GM19455 (cell line): ENCODE data around the gene ANK3.

ENCODE experiments used
- ATAC-seq: cut with Tn5 transposase; IDR thresholded peaks from one replicate; pipeline ENCODE4 v1.9.1; 2021; ENCODE audit not compliant: unreplicated experiment

ANK3 gene

DNA sequence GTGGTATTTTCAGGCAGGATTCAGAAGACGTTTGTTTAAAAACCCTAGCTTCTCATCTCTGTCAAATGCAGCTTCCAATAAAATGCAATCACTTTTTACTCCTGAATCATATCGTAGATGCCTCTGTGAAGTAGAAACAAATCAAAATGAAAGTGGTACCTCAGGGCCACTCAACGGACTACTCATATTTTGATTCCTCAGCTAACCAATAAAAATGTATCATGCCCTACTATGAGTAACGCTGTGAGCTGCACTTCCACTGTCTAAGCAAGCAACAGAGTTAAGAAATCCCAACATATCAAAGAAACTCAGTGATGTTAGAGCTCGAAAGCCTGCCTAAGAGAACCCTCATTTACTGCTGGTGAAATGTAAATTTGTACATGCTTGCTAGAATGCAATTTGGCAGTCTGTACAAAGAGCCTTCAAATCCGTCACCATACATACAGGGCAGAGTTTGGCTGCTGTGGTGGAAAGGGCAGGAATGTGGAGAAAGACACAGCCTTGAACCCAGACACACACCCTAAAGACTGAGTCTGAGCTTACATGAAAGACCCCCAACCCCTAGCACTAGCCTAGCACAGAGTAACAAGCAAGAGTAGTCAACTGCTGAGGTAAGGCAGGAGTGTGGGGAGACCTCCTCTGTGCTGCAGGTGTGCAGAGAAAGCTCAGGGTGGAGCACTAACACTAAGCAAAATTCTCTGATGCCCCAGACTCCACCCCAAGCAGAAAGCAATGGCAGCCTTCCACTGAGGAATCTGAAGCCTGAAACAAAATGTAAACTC, 151.5 kb downstream of the ANK3 start:
- peak; percentile 44 for ATAC-seq

DNA sequence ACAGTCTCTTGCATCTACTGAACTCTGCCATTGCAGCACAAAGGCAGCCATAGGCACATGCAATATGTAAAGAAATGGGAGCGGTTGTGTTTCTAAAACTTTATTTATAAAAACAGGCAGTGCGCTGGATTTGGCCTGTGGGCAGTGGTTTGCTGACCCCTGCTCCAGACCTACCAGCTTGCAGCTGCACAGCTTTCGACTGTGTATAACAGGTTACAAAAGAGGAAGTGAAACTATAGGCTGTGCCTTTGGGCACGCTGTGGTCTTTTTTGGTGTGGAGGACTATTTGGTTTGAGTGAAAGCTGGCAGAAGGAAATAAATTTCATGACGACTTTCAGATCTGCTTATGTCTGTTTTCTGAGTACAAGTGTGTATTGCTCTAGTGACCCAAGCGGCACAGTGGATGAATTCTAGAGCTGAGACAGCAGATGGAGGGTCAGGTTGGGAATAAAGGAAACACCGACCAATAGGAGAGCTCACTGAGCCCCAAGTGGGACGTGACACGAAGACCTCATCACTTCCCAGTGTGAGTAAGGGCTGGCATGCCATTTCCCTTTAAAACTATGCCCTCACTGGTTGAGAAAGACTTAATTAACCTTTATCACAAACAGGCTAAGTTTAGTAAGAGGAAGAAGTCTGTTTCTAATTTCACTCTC, 152.7 kb downstream of the ANK3 start:
- peak; percentile 98 for ATAC-seq

DNA sequence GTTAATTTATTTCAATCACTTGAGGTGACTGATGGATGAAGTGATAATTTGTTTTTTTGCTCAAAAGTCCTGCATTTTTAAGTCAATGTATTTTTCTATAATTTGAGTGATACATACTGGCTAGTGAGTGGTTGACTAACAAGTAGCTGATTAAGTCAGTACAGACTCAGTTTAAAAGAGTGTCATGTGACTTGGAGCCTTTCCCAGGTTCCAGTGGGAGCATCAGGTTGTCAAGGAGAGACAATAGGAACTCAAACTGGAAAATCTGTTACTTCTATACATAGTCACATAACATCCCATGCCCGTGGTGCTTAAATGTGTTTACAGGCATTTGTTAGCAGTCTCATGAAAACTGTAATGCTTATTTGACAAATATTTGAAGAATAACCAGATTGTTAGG, 154.7 kb downstream of the ANK3 start:
- ATAC-seq, result no peak

DNA sequence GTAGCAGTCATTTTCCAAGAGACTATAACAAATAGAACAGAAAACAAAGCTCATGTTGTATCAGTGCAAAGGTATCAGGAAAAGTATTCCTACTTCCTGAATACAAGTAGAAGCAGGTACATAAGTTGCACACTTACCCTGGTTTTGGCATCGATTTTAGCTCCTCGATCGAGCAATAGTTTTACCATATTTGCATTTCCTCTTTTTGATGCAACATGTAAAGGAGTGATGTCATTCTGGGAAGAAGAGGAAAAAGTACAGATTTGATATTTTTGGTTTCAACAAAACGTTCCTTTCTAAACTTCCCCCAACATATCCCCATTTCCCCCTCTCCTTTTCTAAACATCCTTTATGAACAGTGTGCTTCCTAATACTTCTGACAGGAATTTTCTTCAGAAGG, 155.1 kb downstream of the ANK3 start:
- no peak for ATAC-seq

DNA sequence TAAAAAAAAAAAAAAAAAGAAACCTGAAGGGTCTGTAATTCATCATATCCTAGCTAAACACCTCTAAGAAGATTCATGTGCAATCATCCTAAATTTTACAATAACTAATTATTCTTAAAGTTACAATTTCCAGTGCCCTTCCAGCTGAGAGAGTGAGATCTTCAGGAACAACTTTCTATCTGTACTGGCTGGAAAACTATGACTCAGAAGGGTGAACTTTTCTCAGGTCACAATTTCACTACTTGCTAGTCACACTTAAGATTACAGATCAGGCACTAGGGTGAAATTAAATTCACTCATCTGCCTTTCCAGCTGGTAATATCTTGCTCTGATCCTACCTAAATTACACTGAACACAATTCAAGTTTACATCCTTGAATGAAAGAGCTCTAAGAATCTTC, 158.8 kb downstream of the ANK3 start:
- ATAC-seq, result no peak

DNA sequence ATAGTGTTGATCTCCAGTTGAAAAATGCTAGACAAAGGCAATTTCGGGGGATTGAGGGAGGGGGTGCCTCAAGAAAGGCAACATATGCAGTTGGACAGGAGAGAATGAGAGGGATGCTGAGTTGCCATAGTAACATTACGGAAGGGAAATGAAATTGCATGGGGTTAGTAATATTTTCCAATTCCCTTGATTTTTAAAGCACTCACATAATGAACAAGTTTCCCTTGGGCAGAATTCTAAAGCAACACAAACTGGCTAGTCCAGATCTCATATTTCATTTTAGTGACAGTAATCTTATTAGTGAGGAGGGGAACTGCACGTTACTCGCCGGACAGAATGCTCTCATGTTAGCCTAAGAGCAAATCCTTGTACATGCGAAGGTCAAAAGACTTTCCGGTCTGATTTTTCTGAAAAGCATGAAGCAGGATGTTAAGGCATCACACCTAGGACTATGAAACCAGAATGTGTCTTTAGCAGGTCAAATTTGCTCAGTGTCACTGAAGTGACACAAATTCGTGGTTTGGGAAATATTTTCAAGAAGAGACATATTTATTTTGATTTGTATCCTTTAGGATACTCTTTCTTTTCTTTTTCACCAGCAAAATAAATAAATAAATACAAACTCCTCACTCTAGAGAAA, 165.5 kb downstream of the ANK3 start:
- no peak for ATAC-seq

DNA sequence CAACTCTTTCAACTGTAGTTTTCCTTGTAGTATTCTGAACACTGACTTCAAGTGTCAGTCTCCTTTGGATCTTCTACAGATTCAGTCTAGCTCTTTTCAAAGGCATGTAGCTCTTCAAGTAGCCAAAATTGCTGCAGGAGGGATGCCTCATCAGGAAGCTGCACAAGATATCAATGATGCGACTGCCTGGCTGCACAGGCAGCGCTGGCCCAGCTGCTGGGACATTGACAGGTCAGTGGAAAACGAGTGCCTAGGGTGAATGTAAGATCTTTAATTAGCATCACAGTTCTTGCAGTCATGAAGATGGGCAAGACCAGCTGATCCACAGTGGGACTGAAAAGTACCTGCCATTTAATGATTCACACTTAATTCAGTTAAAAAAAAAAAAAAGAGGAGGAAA, 167.6 kb downstream of the ANK3 start:
- ATAC-seq, result no peak

DNA sequence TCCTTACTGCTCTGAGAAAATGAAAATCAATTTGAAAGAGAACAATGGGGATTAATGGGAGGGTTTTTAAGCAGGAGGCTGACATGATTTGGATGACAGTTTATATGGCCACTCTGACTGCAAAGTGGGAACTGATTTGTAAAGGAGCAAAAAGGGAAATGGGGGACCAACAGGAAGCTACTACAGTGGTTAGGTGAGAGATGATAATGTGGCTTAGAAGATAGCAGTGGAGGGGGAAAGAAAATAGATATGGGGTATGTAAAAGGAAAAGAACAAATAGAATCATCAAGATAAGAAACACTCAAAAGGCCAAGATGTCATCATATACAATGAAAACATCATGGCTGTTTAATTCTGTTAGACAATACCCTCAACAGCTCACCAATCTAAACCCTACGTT, 177.5 kb downstream of the ANK3 start:
- no peak for ATAC-seq

DNA sequence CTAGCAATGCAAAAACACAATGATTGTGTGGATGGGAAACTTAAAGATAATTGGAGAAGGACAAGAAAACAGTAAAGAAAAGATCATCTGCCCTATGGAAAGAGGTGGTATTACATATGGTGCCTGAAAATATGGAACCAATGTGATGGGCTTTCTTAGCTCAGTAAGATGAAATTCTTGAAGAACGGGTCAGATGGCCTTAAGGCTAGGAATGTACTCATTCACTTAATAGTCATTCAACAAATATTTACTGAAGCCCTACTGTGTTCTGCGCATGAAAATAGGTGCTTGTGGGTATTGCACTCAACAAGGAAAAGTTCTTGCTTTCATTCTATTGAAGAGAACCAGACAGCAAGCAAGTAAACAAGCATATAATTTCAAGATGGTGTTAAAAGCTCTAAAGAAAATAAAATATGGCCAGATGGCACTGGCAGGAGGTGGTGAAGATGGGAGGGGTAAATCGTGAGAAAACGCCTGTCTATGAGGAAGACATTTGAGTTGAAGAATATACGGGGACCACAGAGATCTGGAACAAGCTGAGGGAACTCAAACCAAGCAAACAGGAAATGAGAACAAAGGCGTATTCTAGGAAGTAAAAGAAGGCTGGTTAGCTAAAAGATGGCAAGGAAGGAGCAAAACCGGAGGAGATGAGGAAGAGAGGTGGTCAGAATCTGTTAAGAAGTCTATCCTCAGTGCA, 179.7 kb downstream of the ANK3 start:
- ATAC-seq, result no peak

DNA sequence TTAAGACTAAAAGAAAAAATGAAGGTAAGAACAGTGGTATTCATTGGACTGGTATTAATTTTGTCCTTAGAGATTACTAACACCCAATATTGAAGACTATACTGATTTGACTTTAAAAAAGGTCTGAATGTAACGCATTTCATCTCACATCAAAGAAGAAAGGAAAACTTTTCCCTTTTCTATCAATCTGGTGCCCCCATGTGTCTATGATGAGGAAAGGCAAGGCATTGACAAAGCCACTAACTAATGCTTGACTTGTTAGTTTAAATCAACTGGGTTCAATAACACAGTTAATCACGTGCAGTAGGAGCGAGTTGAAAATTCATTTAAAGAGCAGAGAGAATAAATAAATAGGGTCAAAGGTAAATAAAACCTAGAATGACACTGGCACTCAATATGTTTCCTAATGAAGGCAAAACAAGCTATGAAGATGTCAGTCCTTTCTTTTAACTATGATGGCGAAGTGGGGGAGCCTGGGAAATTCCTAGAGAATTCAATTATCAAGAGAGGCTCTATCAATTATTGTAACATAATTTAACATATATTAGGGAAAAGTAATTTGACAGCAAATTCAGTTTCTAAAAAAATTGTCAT, 180.9 kb downstream of the ANK3 start:
- ATAC-seq, result no peak

DNA sequence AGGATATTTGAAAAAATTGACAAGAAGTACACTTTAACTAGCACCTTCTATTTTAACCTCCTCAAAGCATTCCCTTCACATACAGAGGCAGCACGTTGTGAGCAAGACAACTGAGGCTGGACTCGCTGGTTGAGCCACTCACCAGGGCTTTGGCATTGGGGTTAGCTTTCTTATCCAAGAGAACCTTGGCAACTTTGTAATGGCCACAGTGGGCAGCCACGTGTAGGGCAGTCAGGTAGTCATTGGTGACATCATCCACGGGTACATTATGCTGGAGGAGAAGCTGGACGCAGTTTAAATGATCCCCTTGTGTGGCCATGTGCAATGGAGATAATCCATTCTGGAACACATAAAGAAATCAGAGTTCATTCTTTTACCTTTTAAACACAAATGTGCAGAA, 181.8 kb downstream of the ANK3 start:
- ATAC-seq, result no peak

DNA sequence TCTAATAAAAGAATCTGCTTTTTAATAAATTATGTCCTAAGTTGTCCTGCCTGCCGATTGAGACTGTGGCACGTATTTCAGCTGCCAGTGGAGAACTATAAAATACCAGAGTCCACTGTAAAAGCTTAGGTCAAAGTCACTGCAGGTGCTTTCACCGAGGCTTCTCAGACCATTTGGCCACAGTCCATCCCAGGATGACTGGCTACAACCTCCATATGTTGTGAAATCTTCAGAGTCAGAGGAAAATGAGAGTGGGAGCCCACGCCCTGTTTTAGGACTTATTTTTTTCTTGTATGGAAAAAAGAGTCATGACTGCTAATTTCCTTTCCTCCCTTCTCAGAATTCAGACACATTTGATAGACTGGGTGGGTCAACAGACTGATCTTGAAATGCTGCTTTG, 182.9 kb downstream of the ANK3 start:
- no peak for ATAC-seq

DNA sequence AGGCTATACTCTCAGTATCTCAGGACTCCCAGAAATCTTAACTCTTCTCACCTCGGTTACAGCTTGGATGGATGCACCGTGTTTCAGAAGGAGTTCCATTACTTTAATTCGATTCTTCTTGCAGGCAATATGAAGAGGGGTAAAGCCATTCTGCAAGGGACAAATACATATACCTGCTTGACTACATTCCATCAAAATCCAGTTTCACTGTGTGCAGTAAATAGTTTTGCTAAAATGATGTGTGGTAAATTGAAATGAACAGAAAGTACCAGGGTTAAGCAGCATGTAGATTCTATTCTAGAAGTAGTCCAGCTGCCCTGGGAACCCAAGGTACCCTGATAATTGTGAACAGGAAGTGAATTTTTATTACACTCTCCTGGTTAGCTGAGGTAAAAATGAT, 183.9 kb downstream of the ANK3 start:
- no peak for ATAC-seq

DNA sequence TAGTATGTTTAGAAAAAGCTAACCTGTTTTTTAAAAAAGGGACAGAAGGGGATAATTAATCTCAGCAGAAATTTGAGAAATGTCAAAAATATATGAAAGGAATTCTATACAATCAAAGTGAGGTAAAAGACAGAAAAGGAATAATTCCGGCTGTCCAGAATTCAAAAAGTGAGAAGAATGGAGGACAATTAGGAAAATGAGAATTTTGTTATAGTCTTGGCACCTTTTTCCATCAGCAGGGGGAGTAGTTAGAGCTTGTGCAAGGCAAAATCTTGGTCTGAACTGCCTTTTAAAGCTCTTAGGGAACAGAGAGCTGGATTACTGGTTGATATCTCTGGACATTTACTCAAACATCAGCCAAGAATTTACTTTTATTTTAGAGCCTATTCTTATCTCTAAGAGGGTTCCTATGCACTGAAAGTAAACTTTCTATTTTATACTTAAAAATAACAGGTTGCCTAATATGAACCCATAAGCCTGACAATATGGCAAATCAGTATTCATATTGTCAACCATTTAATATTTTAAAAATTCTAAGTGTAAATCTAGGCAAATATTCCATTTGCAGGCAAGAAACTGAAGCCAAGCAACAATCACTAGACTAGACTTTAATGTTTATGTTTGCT, 185.6 kb downstream of the ANK3 start:
- ATAC-seq, result no peak

DNA sequence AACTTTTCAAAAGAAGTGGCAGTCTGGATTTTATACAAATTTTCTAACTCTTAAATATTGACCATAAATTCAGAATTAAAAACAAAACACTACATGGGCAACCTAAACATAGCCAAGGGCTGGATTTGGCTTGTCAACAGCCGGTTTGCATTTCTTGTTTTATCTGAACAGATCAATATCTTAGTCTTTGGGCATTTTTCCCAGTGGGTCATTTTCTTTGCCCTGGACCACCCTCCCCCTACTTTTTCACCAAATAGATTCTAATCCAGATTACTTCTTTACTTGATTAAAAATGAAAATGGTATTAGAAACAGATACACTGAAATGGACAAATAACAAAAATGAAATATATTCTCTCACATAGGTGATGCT, 189.0 kb downstream of the ANK3 start:
- no peak for ATAC-seq

DNA sequence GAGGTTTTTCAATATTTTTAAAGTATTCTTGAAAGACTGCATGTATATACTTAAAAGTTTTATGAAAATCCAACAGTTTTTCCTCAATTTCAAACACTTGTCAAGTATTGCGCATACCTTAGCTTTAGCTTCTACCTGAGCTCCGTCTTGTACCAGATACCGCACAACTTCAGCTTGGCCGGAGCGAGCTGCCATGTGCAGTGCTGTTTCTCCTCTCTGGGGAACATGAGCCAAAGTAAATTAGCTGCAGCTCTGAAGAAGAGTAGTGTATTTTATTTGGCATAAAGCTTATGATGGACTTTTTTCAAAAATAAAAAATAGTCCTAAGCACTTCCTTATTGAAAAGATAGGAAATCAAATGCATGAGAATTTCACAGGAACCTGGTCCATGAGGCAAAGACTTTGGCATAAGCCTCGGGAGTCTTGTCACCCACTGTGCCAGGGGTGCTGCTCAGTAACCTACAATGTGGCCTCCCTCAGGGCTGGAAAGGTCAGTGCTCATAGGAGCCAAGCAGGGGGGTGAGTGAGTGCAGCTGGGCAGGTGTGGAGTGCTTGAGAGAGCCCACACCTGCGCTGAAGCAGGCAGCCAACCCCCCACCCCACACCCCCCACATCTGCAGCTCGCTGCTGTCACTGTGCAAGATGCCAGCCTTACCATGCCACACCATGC, 189.5 kb downstream of the ANK3 start:
- no peak for ATAC-seq

DNA sequence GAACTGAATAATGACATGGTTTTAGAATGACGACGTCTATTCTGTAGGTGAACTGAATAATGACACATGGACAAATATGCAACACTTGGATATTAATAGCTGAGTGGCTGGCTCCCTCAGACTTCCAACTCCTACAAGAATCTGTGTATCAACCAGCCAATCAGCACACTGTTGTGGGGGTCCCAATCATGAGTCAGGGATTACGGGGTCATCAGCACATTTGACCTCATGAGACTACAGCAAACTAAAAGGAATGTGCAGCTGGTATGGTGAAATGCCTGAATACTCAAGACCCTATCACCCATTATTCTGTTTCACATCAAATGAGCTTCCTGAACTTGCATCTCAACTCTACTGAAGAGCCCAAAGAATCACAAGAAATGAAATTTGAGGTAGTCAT, 192.5 kb downstream of the ANK3 start:
- ATAC-seq, result no peak

DNA sequence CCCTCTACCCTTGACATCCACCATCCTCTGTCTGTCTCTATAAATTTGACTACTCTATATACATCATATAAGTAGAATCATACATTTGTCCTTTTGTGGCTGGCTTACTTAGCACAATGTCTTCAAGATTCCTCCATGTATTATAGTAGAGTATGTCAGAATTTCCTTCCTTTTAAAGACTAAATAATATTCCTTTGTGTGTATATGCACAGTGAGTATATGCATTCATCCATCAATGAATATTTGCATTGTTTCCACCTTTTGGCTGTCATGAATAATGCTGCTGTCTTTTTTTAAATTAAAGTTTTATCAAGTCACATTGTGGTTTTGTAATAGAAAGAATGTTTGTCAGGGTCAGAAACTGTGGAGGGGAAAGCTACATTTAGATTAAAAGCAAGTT, 195.3 kb downstream of the ANK3 start:
- no peak for ATAC-seq

DNA sequence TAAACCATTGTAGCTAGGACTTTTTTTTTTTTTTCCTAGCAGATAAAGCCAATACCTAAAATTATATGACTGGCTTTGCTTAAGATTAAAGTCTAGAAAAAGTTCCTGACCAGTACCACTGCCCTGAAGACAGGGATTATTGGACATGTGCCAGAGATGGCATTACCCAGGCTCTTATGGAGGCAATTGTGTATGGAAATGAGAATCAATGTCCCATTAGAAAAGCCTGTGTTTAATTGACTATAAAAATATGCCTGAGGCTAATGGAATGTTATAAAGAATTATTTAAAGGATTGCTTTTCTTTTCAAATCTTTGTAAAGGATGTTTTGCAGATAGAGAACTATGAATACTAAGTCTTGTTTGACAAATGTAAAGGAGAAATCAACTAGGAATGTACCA, 196.7 kb downstream of the ANK3 start:
- ATAC-seq, result no peak

DNA sequence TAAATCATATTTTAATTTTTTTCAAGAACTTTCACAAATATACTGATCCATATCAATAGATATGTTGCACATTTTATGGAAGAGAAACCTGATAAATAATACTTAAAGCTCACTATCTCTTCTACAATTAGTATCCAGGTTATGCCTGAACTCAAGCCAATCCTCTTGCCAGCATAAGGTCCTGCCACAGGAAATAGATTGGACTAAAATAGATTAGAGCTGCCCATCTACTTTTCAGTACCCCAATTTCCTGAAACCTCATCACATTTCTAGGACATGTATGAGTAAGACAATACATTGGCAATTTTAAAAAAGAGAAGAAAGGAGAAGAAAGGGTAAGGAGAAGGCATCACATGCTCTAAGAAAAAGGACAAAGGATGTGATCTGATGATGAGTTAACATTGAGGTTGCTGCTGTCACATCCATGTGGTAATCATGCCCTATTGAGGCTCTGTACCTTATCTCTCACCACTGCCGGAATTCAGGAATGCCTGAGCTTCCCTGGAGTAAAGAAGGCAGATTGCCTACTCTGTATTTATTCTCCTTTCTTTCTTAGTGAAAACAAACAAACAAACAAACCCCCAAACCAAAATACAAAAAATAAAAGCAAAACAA, 199.7 kb downstream of the ANK3 start:
- ATAC-seq, result no peak
